ENCODE results near the gene INCA1.

DNA sequence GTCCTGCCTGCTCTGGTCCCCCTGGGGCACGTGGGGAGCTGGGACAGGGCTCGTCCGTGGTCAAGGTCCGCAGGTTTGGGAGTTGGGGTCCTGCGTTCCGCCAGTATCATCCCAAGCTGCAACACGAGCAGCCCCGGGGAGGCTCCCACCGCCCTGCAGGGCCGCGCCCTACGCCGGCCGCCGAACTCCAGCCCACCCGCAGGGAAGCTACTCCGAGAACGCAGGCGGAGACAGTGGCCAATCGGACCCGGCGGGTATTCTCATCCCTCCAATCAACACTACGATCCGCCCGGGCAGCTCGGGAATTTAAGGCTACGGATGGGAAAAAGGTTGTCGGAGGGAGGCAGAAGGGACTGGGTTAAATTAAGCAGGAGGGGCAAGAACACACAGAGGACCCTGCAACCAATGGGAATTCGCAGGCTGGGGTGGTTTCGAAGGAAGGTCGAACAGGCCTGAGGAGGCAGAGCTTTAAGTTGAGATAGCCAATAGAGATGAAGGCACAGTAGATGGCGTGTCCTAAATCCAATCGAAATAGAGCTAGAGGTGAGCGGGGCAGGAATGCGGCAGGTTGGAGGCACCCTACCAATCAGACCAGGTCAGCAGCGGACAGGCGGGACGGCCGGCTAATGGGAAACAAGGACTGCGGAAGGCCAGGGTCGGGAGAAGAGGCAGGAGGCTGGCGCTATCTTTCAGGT lies 30.3 kb downstream of the INCA1 start:
- TF ChIP-seq, protein P1, sequence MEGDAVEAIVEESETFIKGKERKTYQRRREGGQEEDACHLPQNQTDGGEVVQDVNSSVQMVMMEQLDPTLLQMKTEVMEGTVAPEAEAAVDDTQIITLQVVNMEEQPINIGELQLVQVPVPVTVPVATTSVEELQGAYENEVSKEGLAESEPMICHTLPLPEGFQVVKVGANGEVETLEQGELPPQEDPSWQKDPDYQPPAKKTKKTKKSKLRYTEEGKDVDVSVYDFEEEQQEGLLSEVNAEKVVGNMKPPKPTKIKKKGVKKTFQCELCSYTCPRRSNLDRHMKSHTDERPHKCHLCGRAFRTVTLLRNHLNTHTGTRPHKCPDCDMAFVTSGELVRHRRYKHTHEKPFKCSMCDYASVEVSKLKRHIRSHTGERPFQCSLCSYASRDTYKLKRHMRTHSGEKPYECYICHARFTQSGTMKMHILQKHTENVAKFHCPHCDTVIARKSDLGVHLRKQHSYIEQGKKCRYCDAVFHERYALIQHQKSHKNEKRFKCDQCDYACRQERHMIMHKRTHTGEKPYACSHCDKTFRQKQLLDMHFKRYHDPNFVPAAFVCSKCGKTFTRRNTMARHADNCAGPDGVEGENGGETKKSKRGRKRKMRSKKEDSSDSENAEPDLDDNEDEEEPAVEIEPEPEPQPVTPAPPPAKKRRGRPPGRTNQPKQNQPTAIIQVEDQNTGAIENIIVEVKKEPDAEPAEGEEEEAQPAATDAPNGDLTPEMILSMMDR (IDR thresholded peaks at IDR 0.05): no peak
- TF ChIP-seq POLR2AphosphoS5 (IDR thresholded peaks at IDR 0.05; ENCODE audit: insufficient read depth in 1 of 2, low read depth in 1 of 2) (no peak), POLR2A (IDR thresholded peaks at IDR 0.05) (peak in 1 of 2 donors; percentile 40)
